Psoas muscle (tissue), 8 donors: Measurements from ENCODE around the gene EEFSEC. TPM values are rescaled to one million over a fixed set of nuclear protein-coding genes. Genes with fewer than 3 reads are reported as not detected.

Experiments used
- ATAC-seq, 4 donors: fragments of 200-7000 bp; cut with Tn5 transposase; one replicate each; pipeline ENCODE4 v1.9.1; 2020; ENCODE audit warnings: moderate library complexity in 3 of 4, mild to moderate bottlenecking in 2 of 4
- DNase-seq, 2 donors: peaks; one replicate each; pipeline ENCODE4 v3.0.0-alpha.2; 2020
- H3K27ac ChIP-seq: fragments of 200-600 bp; one replicate; pipeline ENCODE4 v1.8.0; 2022
- H3K27me3 ChIP-seq, 3 donors: fragments of 200-600 bp in 1 of 3; one replicate each; pipeline versions ENCODE4 v1.6.1 to v1.8.0; 2013 to 2022; ENCODE audit warnings: low read length in 2 of 3, mild to moderate bottlenecking in 2 of 3, moderate library complexity in 1 of 3; ENCODE audit not compliant: insufficient read depth in 3 of 3
- H3K36me3 ChIP-seq, 2 donors: fragments of 200-600 bp in 1 of 2; one replicate each; pipeline versions ENCODE4 v1.6.1 to v1.8.0; 2013 to 2022; ENCODE audit warnings: low read depth in 1 of 2, mild to moderate bottlenecking in 1 of 2, moderate library complexity in 1 of 2; ENCODE audit not compliant: insufficient read depth in 1 of 2
- H3K4me1 ChIP-seq: fragments of 200-600 bp; one replicate; pipeline ENCODE4 v1.8.0; 2022
- H3K4me3 ChIP-seq: fragments of 200-600 bp; one replicate; pipeline ENCODE4 v1.8.0; 2022; ENCODE audit warnings: mild to moderate bottlenecking
- H3K9me3 ChIP-seq: fragments of 200-600 bp; one replicate; pipeline ENCODE4 v1.8.0; 2022
- CTCF ChIP-seq: fragments of 200-600 bp; IDR thresholded peaks from one replicate; pipeline ENCODE4 v1.8.0; 2022; ENCODE audit warnings: antibody characterized with exemption
- WGBS, 3 donors: extraction: QIAGEN DNeasy Blood & Tissue Kit; methylation state at CpG; one replicate each; pipeline versions ENCODE4 v1.1.6 to v1.1.7; 2013; 5-methylcytosine and 5-hydroxymethylcytosine counted together
- intact Hi-C, 2 donors: fragments of 100-400 bp; cut with DNase I; formaldehyde crosslinking; loops; one replicate each; pipeline versions ENCODE4 v1.11.0 to v1.14.2; 2022
- polyA plus RNA-seq, 3 donors: library from polyadenylated mRNA; stranded (reverse); fragments of 200-250 nt; gene quantifications; one replicate each; pipeline ENCODE4 v1.2.3, GENCODE V29; 2013
- total RNA-seq, 4 donors: library from RNA; stranded (reverse); fragmentation: NEBNext Ultra II Directional in 2 of 4; extraction: Animal tissue kit (Norgen Biotek cat#: 25700) in 2 of 4; gene quantifications; one replicate each; pipeline versions ENCODE4 v1.2.1 to v1.2.4, GENCODE V29; 2021 to 2023
- donor health status: healthy with polysubstance abuse.
- donor health status: DM: no; HTN: no; CAD: no; lungs with moderate emphysema.
- donor health status: Bipolar disorder and iron deficiency.
- donor health status: healthy.
- donor health status: DM: yes; HTN: yes; CAD: no.
- donor health status: DM: no; HTN: no; CAD: no.
- donor health status: DM: no; HTN: no; CAD: no.
- donor health status: DM: yes; HTN: yes; CAD: no.

Gene EEFSEC
- total and polyA plus RNA-seq, 7 donors = 10.7 to 18.9 (median 14.0) TPM

DNA sequence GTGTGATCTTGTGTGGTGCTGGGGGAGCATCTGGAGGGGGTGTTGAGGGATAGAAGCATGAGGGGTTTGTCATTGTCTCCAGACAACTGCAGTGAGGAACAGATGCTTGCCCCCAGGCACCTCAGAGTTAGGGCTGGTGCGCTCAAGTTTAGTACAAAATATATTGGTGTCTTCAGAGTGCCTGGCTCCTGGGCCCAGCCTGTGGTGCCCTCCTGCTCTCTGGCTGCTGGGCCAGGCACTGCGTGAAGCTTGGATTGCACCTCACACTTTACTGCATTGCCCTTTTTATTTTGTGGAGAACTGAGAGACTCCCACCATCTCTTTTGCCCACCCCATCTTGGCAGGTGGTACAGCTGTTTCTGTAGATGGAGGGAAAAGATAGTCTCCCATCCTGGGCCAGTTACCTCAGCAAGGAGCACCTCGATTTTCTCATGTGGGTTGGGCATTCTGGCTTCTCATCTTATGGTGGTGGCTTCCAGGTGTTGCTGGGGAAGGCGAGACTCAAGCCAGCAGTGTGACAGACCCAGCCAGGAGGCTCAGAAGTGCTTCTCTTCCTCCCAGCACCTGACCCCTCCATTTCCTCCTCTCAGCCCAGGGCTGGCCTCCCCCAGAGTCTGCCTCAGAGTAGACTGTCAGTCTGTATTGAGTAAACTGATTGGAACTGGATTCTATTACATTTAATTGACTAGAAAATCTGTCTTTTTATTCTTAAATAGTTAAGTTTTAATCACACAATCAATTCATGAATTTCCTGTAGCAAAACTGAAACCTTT, 173.0 kb downstream of the EEFSEC start:
- WGBS, 3 donors = 92 to 95% (median 94%) methylated on average over 4 of the region's 4 CpGs
- DNase-seq = peak in 1 of 2 donors; percentile 4
- Histone ChIP-seq H3K4me3 (no peak overlapping the region), H3K36me3 (no peaks in the 10 kb centered on the region), H3K27ac (no peak overlapping the region), H3K4me1 (peaks cover 6% of the 10 kb centered on the region), H3K27me3 (no peaks in the 10 kb centered on the region), H3K9me3 (no peaks in the 10 kb centered on the region)
- intact Hi-C loops = loop anchor here in 1 of 2 donors (10.0 kb wide), 1 partner anchor 231 kb away; no protein-coding TSS in a partner anchor
- ATAC-seq = no peak
- no peak for TF ChIP-seq CTCF

DNA sequence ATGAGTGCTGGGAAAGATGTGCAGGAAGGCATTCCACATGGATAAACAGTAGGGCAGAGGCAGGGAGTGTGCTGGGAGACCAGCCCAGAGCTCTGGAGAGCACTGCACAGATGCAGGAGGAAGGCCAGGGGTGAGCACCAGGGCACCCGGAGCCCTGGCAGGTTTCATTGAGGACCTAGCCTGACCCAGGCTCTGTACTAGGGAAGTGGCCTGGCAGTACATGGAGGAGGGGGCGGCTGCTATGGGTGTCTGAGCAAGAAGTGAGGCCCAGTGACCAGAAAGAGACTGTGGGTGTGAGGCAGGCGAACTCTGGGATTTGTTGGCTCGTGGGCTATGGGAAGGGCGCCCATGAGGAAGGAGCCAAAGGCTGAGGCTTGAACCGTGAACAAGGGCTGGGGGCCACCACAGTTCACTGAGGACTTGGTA, 174.3 kb downstream of the EEFSEC start:
- no peak for TF ChIP-seq CTCF
- H3K27me3 ChIP-seq = no peaks in the 10 kb centered on the region
- no peaks in the 10 kb centered on the region for H3K9me3 ChIP-seq
- peaks cover 6% of the 10 kb centered on the region for H3K4me1 ChIP-seq
- H3K4me3 ChIP-seq = no peak overlapping the region
- ATAC-seq (no peak), DNase-seq (peak in 1 of 2 donors; percentile 23)
- no peak overlapping the region for H3K27ac ChIP-seq
- WGBS, 3 donors = 74 to 82% (median 81%) methylated on average over 6 of the region's 6 CpGs
- intact Hi-C loops = loop anchor here in 1 of 2 donors (10.0 kb wide), 1 partner anchor 233 kb away; no protein-coding TSS in a partner anchor
- H3K36me3 ChIP-seq = no peaks in the 10 kb centered on the region

GRCh38 chr3:128328546-128329458, 175.5 kb downstream of the EEFSEC start:
- Histone ChIP-seq H3K27ac (no peak overlapping the region), H3K9me3 (no peaks in the 10 kb centered on the region), H3K36me3 (no peaks in the 10 kb centered on the region), H3K4me3 (no peak overlapping the region), H3K4me1 (no peaks in the 10 kb centered on the region), H3K27me3 (no peaks in the 10 kb centered on the region)
- no peak for TF ChIP-seq CTCF
- ATAC-seq = no peak
- intact Hi-C loops = loop anchor here in 1 of 2 donors (10.0 kb wide), 1 partner anchor 234 kb away; no protein-coding TSS in a partner anchor
- 80 to 88% (median 83%) methylated on average over 12 of the region's 12 CpGs for WGBS, 3 donors
- no peak for DNase-seq

DNA sequence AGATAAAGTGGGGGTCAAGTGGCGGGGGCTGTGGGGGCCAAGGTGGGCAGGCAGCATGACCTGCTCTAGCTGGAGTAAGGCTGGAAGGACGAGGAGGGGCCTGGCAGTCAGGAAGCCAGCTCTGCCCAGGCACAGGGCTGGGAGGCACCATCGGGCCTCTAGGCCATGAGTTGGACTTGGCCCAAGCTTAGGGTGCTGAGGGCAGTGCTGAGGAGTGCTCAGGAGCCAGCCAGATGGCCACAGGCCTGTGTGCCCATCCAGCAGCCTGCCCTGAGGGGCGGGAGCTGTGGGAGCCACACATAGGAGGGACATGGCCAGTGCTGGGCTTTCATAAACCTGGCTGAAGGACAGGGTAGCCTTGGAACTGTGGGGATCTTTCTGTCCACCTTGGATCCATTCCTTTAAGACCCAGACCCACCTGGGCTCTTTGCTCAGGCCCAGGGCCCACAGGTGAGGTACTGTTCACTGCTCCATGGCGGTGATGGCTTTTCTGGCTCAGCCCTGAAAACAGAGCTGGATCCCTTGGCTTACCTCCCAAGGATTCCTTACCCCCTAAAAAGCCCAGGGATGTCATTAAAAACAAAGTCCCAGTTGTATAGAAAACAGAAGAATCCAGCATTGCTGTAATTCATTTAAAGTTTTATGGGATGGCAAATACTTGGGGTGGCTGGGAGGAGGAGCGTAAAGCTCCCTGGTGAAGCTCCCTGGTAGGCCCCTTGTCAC, 176.4 kb downstream of the EEFSEC start:
- 78 to 93% (median 86%) methylated on average over 6 of the region's 6 CpGs for WGBS, 3 donors
- no peak for DNase-seq
- no peak for TF ChIP-seq CTCF
- Histone ChIP-seq H3K9me3 (no peaks in the 10 kb centered on the region), H3K27me3 (no peaks in the 10 kb centered on the region), H3K4me3 (no peak overlapping the region), H3K27ac (no peak overlapping the region), H3K36me3 (no peaks in the 10 kb centered on the region), H3K4me1 (no peaks in the 10 kb centered on the region)
- ATAC-seq = no peak
- intact Hi-C loops = loop anchor here in 1 of 2 donors (10.0 kb wide), 1 partner anchor 235 kb away; no protein-coding TSS in a partner anchor
